MM.1S (cell line): ENCODE data around the gene CYP46A1.

Experiments used
- CTCF ChIP-seq: fragments of 300-600 bp; sonication (generic); IDR thresholded peaks from 2 replicates; pipeline ENCODE4 v1.5.1; 2016; ENCODE audit warnings: antibody characterized with exemption, low read length, mixed read lengths
- EZH2 ChIP-seq: fragments of 300-600 bp; sonication (generic); optimal IDR thresholded peaks from 2 replicates; pipeline ENCODE3; 2017; ENCODE audit warnings: low read depth, mild to moderate bottlenecking, antibody characterized with exemption, low read length, mixed read lengths

- no peak for TF ChIP-seq CTCF
- no peak for TF ChIP-seq EZH2
Measured at GRCh38 chr14:99754141-99755067, 70.3 kb downstream of the CYP46A1 start.
